A673 (cell line): ENCODE results near the gene OR5K3.

Source experiments
- EZH2 ChIP-seq: fragments of 200-600 bp; sonication (generic); IDR thresholded peaks from 2 replicates; pipeline ENCODE4 v1.6.1; 2017; ENCODE audit warnings: borderline replicate concordance, low read depth, mild to moderate bottlenecking, mixed read lengths, antibody characterized with exemption, low read length; ENCODE audit not compliant: poor library complexity, severe bottlenecking
- TF ChIP-seq, protein P1 (sequence below): fragments of 300-800, 200-600 bp; sonication (generic); conservative IDR thresholded peaks from 2 replicates; pipeline ENCODE4 v1.5.1; 2017; ENCODE audit warnings: low read depth, mild to moderate bottlenecking, antibody characterized with exemption, low read length, moderate library complexity, mixed read lengths

DNA sequence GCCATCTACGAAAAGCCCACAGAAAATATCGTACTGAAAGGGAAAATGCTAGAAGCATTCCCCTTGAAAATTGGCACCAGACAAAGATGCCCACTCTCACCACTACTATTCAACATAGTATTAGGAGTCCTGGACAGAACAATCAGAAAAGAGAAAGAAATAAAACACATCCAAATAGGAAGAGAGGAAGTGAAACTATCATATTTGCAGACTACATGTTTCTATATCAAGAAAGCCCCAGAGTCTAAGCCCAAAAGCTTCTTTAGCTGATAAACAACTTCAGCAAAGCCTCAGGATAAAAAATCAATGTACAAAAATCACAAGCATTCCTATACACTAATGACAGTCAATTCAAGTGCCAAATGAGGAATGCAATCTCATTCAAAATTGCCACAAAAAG is 15.6 kb downstream of the OR5K3 start:
- TF ChIP-seq, protein P1, sequence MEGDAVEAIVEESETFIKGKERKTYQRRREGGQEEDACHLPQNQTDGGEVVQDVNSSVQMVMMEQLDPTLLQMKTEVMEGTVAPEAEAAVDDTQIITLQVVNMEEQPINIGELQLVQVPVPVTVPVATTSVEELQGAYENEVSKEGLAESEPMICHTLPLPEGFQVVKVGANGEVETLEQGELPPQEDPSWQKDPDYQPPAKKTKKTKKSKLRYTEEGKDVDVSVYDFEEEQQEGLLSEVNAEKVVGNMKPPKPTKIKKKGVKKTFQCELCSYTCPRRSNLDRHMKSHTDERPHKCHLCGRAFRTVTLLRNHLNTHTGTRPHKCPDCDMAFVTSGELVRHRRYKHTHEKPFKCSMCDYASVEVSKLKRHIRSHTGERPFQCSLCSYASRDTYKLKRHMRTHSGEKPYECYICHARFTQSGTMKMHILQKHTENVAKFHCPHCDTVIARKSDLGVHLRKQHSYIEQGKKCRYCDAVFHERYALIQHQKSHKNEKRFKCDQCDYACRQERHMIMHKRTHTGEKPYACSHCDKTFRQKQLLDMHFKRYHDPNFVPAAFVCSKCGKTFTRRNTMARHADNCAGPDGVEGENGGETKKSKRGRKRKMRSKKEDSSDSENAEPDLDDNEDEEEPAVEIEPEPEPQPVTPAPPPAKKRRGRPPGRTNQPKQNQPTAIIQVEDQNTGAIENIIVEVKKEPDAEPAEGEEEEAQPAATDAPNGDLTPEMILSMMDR, result no peak
- no peak for TF ChIP-seq EZH2
